PC-9 (cell line): ENCODE measurements around the gene BRWD1. TPM values are rescaled to one million over a fixed set of nuclear protein-coding genes. Genes with fewer than 3 reads are reported as not detected.

ENCODE experiments used
- BruUV-seq: library from RNA; stranded (reverse); fragments of 400-500 nt; replicated peaks from 2 replicates; lab custom pipeline; 2021; lab: Mats Ljungman, UMichigan
- CTCF ChIA-PET: fragments of 300-600 bp; sonication (Branson Sonifier 250); formaldehyde crosslinking; loops from one replicate; lab custom pipeline; 2022; ENCODE audit warnings: antibody characterized with exemption; lab: Charles Lee
- POLR2A ChIA-PET: fragments of 300-600 bp; sonication (Branson Sonifier 250); formaldehyde crosslinking; loops from one replicate; lab custom pipeline; 2022; ENCODE audit warnings: antibody characterized with exemption; ENCODE audit not compliant: unreplicated experiment; lab: Charles Lee
- DNase-seq, 2 experiments: peaks; one replicate each; pipeline versions ENCODE4 v3.0.0 to v3.0.0-alpha.2; 2015 to 2022; ENCODE audit warnings: mixed read lengths in 1 of 2
- H2AFZ ChIP-seq: fragments of 200-600 bp; sonication (generic); 2 replicates; pipeline ENCODE4 v1.8.1; 2017; ENCODE audit warnings: antibody characterized with exemption
- H3F3A ChIP-seq: fragments of 200-600 bp; sonication (generic); 2 replicates; pipeline ENCODE4 v1.8.1; 2017; ENCODE audit warnings: antibody characterized with exemption, mild to moderate bottlenecking, low read depth; ENCODE audit not compliant: insufficient read depth
- H3K27ac ChIP-seq: fragments of 200-600 bp; sonication (generic); 2 replicates; pipeline ENCODE4 v1.6.1; 2016; ENCODE audit warnings: mixed run types
- H3K27me3 ChIP-seq: fragments of 200-600 bp; sonication (generic); 2 replicates; pipeline ENCODE4 v1.6.1; 2016; ENCODE audit warnings: low read depth, mixed run types; ENCODE audit not compliant: insufficient read depth
- H3K36me3 ChIP-seq: fragments of 200-600 bp; sonication (generic); 2 replicates; pipeline ENCODE4 v1.6.1; 2016; ENCODE audit warnings: low read depth, mixed run types
- H3K4me1 ChIP-seq: fragments of 200-600 bp; sonication (generic); replicated peaks from 2 replicates; pipeline ENCODE4 v1.6.1; 2016; ENCODE audit warnings: mixed run types; ENCODE audit not compliant: insufficient read depth
- H3K4me2 ChIP-seq: fragments of 200-600 bp; sonication (generic); 2 replicates; pipeline ENCODE4 v1.6.1; 2017; ENCODE audit warnings: mixed run types
- H3K4me3 ChIP-seq: fragments of 200-600 bp; sonication (generic); 2 replicates; pipeline ENCODE4 v1.6.1; 2016; ENCODE audit warnings: mixed run types
- H3K79me2 ChIP-seq: fragments of 200-600 bp; sonication (generic); 2 replicates; pipeline ENCODE4 v1.6.1; 2017; ENCODE audit warnings: low read depth, mixed run types
- H3K9me2 ChIP-seq: fragments of 200-600 bp; sonication (generic); 2 replicates; pipeline ENCODE4 v1.8.1; 2017; ENCODE audit warnings: mild to moderate bottlenecking; ENCODE audit not compliant: insufficient read depth
- H3K9me3 ChIP-seq: fragments of 200-600 bp; sonication (generic); 2 replicates; pipeline ENCODE4 v1.8.1; 2016; ENCODE audit warnings: low read depth; ENCODE audit not compliant: insufficient read depth
- H4K20me1 ChIP-seq: fragments of 200-600 bp; sonication (generic); 2 replicates; pipeline ENCODE4 v1.8.1; 2017; ENCODE audit not compliant: insufficient read depth
- EZH2 ChIP-seq: fragments of 200-600 bp; sonication (generic); IDR thresholded peaks from 2 replicates; pipeline ENCODE4 v1.8.0; 2017; ENCODE audit warnings: antibody characterized with exemption, low read depth
- intact Hi-C: fragments of 100-400 bp; cut with micrococcal nuclease; formaldehyde crosslinking; loops from one replicate; pipeline ENCODE4 v1.10.0; 2022; ENCODE audit not compliant: unreplicated experiment
- total RNA-seq: library from RNA; stranded (reverse); gene quantifications from 2 replicates; pipeline ENCODE4 v1.2.3, GENCODE V29; 2021
- TF ChIP-seq, protein P1 (sequence below): fragments of 200-600 bp; sonication (generic); conservative IDR thresholded peaks from 2 replicates; pipeline ENCODE4 v1.6.1; 2017; ENCODE audit warnings: mixed run types, antibody characterized with exemption, mild to moderate bottlenecking, moderate library complexity

The BRWD1 gene
- total RNA-seq, 1 experiment from 2014 or later, result 42.9 TPM

DNA sequence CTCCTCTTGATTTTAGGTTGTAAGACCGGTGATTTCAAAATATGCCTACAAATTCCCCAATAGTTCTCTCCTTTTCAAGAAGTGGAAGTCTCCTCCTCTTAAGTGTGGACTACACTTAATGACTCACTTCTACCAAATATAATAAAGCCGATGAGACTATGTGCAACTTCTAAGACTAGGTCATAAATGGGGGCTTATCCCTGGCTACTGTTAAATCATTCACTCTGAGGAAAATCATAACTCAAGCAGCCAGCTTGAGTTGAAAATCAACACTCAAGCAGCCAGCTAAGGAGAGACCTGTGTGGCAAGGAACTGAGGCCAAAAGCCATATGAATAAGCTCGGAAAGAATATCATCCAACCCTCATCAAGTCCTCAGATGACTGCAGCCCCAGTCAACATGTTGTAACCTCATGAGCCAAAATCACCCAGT lies 80.6 kb downstream of the BRWD1 start:
- H2AFZ ChIP-seq, result no peak overlapping the region
- DNase-seq, result no peak
- H3K79me2 ChIP-seq, result no peaks in the 10 kb centered on the region
- no peak overlapping the region for H3K4me2 ChIP-seq
- no peaks in the 10 kb centered on the region for H3K4me1 ChIP-seq
- no peak overlapping the region for H3K27ac ChIP-seq
- no peaks in the 10 kb centered on the region for H3K9me3 ChIP-seq
- peaks cover 5% of the 10 kb centered on the region for H4K20me1 ChIP-seq
- BruUV-seq, result no TSS peak
- H3K36me3 ChIP-seq, result peaks cover 22% of the 10 kb centered on the region
- no peaks in the 10 kb centered on the region for H3K27me3 ChIP-seq
- no peaks in the 10 kb centered on the region for H3K9me2 ChIP-seq
- no peaks in the 10 kb centered on the region for H3F3A ChIP-seq
- intact Hi-C loops, result no loop called here
- ChIA-PET CTCF (no interaction called here), POLR2A (no interaction called here)
- no peak for TF ChIP-seq EZH2
- TF ChIP-seq, protein P1, sequence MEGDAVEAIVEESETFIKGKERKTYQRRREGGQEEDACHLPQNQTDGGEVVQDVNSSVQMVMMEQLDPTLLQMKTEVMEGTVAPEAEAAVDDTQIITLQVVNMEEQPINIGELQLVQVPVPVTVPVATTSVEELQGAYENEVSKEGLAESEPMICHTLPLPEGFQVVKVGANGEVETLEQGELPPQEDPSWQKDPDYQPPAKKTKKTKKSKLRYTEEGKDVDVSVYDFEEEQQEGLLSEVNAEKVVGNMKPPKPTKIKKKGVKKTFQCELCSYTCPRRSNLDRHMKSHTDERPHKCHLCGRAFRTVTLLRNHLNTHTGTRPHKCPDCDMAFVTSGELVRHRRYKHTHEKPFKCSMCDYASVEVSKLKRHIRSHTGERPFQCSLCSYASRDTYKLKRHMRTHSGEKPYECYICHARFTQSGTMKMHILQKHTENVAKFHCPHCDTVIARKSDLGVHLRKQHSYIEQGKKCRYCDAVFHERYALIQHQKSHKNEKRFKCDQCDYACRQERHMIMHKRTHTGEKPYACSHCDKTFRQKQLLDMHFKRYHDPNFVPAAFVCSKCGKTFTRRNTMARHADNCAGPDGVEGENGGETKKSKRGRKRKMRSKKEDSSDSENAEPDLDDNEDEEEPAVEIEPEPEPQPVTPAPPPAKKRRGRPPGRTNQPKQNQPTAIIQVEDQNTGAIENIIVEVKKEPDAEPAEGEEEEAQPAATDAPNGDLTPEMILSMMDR, result no peak
- no peak overlapping the region for H3K4me3 ChIP-seq

- no peak overlapping the region for H3K4me2 ChIP-seq
- no peak for DNase-seq
- no TSS peak for BruUV-seq
- H3K79me2 ChIP-seq, result no peaks in the 10 kb centered on the region
- no peaks in the 10 kb centered on the region for H3K9me3 ChIP-seq
- peaks cover 3% of the 10 kb centered on the region; the same call in 1 of the 2 replicates for H4K20me1 ChIP-seq
- no peaks in the 10 kb centered on the region for H3K9me2 ChIP-seq
- ChIA-PET CTCF (no interaction called here), POLR2A (no interaction called here)
- H3K27me3 ChIP-seq, result no peaks in the 10 kb centered on the region
- TF ChIP-seq, protein P1, result no peak
- no peak for TF ChIP-seq EZH2
- no peaks in the 10 kb centered on the region; the same call in 1 of the 2 replicates for H3K36me3 ChIP-seq
- H3F3A ChIP-seq, result 0 out of 2 replicates have a peak, but pooled peaks cover 9% of the 10 kb centered on the region
- H2AFZ ChIP-seq, result no peak overlapping the region
- H3K4me3 ChIP-seq, result no peak overlapping the region
- no peak overlapping the region for H3K27ac ChIP-seq
- intact Hi-C loops, result no loop called here
- H3K4me1 ChIP-seq, result no peaks in the 10 kb centered on the region
Measured at GRCh38 chr21:39224930-39225329, 88.5 kb downstream of the BRWD1 start.

DNA sequence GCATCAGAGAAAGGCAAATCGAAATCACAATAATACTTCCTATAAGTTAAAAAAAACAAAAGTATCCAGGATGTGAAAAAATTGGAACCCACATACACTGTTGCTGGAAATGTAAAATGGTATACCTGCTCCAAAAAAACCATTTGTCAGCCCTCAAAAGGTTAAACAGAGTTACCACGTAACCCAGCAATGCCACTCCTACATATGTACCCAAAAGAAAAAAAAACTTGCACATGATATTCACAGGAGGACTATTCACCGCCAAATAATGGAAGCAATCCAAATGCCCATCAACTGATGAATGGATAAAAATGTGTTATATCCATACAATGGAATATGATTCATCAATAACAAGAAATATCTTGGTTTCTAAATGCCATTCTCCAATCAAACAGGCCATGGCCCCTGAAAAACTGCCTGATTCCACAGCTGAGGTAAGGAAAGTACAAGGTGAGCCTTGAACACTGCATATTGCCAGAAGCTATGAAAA lies 91.4 kb downstream of the BRWD1 start:
- ChIA-PET POLR2A (no interaction called here), CTCF (no interaction called here)
- Histone ChIP-seq H3K9me3 (no peaks in the 10 kb centered on the region), H3K4me2 (no peak overlapping the region), H3K79me2 (no peaks in the 10 kb centered on the region), H3K27me3 (no peaks in the 10 kb centered on the region), H4K20me1 (peaks cover 3% of the 10 kb centered on the region; the same call in 1 of the 2 replicates), H3K27ac (no peak overlapping the region), H3K36me3 (no peaks in the 10 kb centered on the region), H3K4me1 (no peaks in the 10 kb centered on the region), H2AFZ (no peak overlapping the region), H3F3A (0 out of 2 replicates have a peak, but pooled peaks cover 9% of the 10 kb centered on the region), H3K9me2 (no peaks in the 10 kb centered on the region), H3K4me3 (no peak overlapping the region)
- no TSS peak for BruUV-seq
- DNase-seq, result no peak
- TF ChIP-seq, protein P1, result no peak
- TF ChIP-seq EZH2, result no peak
- intact Hi-C loops, result no loop called here
